GM18526 (cell line): ENCODE results near the gene MBNL1.

Experiments used
- POLR2A ChIP-seq: IDR thresholded peaks from 3 replicates; pipeline ENCODE4 v1.6.1; 2011; ENCODE audit not compliant: insufficient read length; ENCODE audit errors: extremely low read depth

Gene MBNL1

GRCh38 chr3:152377184-152377570 lies 108.4 kb downstream of the MBNL1 start:
- no peak for TF ChIP-seq POLR2A

- TF ChIP-seq POLR2A: no peak
Measured at GRCh38 chr3:152379415-152380042, 110.8 kb downstream of the MBNL1 start.

GRCh38 chr3:152380043-152380442 lies 111.3 kb downstream of the MBNL1 start:
- no peak for TF ChIP-seq POLR2A

- TF ChIP-seq POLR2A: no peak
Measured at GRCh38 chr3:152381881-152382295, 113.2 kb downstream of the MBNL1 start.

- TF ChIP-seq POLR2A: no peak
Measured at GRCh38 chr3:152382312-152383135, 113.8 kb downstream of the MBNL1 start.

- no peak for TF ChIP-seq POLR2A
Measured at GRCh38 chr3:152383136-152383606, 114.4 kb downstream of the MBNL1 start.

GRCh38 chr3:152384412-152384811 lies 115.7 kb downstream of the MBNL1 start:
- no peak for TF ChIP-seq POLR2A

- TF ChIP-seq POLR2A: no peak
Measured at GRCh38 chr3:152385761-152386160, 117.0 kb downstream of the MBNL1 start.

- TF ChIP-seq POLR2A: no peak
Measured at GRCh38 chr3:152386208-152386607, 117.5 kb downstream of the MBNL1 start.

- TF ChIP-seq POLR2A: no peak
Measured at GRCh38 chr3:152388631-152389030, 119.9 kb downstream of the MBNL1 start.

- TF ChIP-seq POLR2A: no peak
Measured at GRCh38 chr3:152389316-152389934, 120.7 kb downstream of the MBNL1 start.

GRCh38 chr3:152390647-152391046 lies 121.9 kb downstream of the MBNL1 start:
- TF ChIP-seq POLR2A: no peak

- TF ChIP-seq POLR2A: no peak
Measured at GRCh38 chr3:152391671-152392070, 122.9 kb downstream of the MBNL1 start.

- TF ChIP-seq POLR2A: no peak
Measured at GRCh38 chr3:152392272-152392880, 123.6 kb downstream of the MBNL1 start.

GRCh38 chr3:152394246-152394645 lies 125.5 kb downstream of the MBNL1 start:
- TF ChIP-seq POLR2A: no peak

GRCh38 chr3:152395764-152396163 lies 127.0 kb downstream of the MBNL1 start:
- no peak for TF ChIP-seq POLR2A
